NCI-H524 treated with DMSO at 0.1 percent for 48 hours (cell line): Measurements from ENCODE around the gene GABRA5.
"Not testable (repeated sequence)": the region's sequence is repeated elsewhere in the genome, so short reads cannot be mapped to it uniquely, and the experiment has no call there.

Experiments
- DNase-seq: peaks from one replicate; lab custom pipeline; 2025; lab: John Stamatoyannopoulos, UW

Gene GABRA5

GRCh38 chr15:26877831-26878230 lies 11.0 kb downstream of the GABRA5 start:
- DNase-seq: no peak

GRCh38 chr15:26879706-26880105 lies 12.8 kb downstream of the GABRA5 start:
- DNase-seq: peak; percentile 71

GRCh38 chr15:26882112-26882511 lies 15.2 kb downstream of the GABRA5 start:
- no peak for DNase-seq

- DNase-seq: no peak
These were observed 15.9 kb downstream of the GABRA5 start for GRCh38 chr15:26882616-26883365.

- no peak for DNase-seq
These were observed 16.6 kb downstream of the GABRA5 start for GRCh38 chr15:26883466-26883865.

GRCh38 chr15:26886566-26886965 lies 19.7 kb downstream of the GABRA5 start:
- no peak for DNase-seq

GRCh38 chr15:26887926-26888666 lies 21.2 kb downstream of the GABRA5 start:
- no peak for DNase-seq

- no peak for DNase-seq
These were observed 21.9 kb downstream of the GABRA5 start for GRCh38 chr15:26888761-26889160.

GRCh38 chr15:26889298-26889898 lies 22.5 kb downstream of the GABRA5 start:
- DNase-seq: peak; percentile 20

- DNase-seq: no peak
These were observed 23.6 kb downstream of the GABRA5 start for GRCh38 chr15:26890451-26890850.

- DNase-seq: no peak
These were observed 24.1 kb downstream of the GABRA5 start for GRCh38 chr15:26890988-26891387.

- peak; percentile 24 for DNase-seq
These were observed 24.8 kb downstream of the GABRA5 start for GRCh38 chr15:26891448-26892181.

- DNase-seq: no peak
These were observed 25.3 kb downstream of the GABRA5 start for GRCh38 chr15:26892182-26892518.

GRCh38 chr15:26892678-26893077 lies 25.8 kb downstream of the GABRA5 start:
- DNase-seq: no peak

- DNase-seq: no peak
These were observed 26.6 kb downstream of the GABRA5 start for GRCh38 chr15:26893351-26894065.

GRCh38 chr15:26894181-26894580 lies 27.3 kb downstream of the GABRA5 start:
- DNase-seq: no peak

- not testable (repeated sequence) for DNase-seq
These were observed 28.5 kb downstream of the GABRA5 start for GRCh38 chr15:26895346-26895745.

GRCh38 chr15:26899658-26900057 lies 32.8 kb downstream of the GABRA5 start:
- no peak for DNase-seq

- DNase-seq: no peak
These were observed 34.2 kb downstream of the GABRA5 start for GRCh38 chr15:26901041-26901440.

- DNase-seq: no peak
These were observed 43.9 kb downstream of the GABRA5 start for GRCh38 chr15:26910715-26911114.

- DNase-seq: no peak
These were observed 54.6 kb downstream of the GABRA5 start for GRCh38 chr15:26921433-26921832.

- no peak for DNase-seq
These were observed 59.2 kb downstream of the GABRA5 start for GRCh38 chr15:26926081-26926480.
